ENCODE measurements around the gene FAF2.
"Not testable (repeated sequence)": the region's sequence is repeated elsewhere in the genome, so short reads cannot be mapped to it uniquely, and the experiment has no call there.

FAF2 gene

DNA sequence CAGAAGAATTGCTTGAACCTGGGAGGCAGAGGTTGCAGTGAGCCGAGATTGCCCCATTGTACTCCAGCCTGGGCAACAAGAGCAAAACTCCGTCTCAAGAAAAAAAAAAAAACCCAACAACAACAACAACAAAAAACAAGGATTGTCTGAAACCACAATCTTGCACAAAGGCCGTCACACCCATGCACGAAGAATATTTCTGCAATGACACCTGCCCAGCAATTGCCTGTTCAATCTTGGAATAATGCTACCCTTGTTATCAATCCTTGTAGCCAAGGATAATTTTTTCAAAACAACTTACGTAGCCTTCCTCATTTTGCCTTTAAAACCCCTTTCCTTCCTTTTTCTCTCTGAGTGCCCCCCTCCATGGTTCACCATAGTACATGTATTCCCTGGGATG is 28.1 kb upstream of the FAF2 start:
- DNase-seq = no peak

DNA sequence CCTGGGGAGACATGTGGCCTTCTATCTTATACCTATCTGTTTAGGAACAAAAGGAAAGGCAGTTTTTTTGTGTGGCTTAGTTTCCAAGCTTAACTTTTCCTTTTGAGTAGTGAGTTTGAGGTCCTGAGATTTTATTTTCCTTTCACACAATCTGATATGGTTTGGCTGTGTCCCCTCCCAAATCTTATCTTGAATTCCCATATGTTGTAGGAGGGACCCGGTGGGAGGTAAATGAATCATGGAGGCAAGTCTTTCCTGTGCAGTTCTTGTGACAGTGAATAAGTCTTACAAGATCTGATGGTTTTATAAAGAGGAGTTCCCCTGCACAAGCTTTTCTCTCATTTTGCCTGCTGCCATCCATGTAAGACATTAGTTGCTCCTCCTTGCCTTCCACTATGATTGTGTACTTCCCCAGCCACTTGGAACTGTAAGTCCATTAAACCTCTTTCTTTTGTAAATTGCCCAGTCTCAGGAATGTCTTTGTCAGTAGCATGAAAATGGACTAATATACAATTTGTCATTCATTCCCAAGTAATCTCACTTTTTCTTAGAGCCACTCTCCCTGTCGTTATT is 27.1 kb upstream of the FAF2 start:
- DNase-seq = no peak

DNA sequence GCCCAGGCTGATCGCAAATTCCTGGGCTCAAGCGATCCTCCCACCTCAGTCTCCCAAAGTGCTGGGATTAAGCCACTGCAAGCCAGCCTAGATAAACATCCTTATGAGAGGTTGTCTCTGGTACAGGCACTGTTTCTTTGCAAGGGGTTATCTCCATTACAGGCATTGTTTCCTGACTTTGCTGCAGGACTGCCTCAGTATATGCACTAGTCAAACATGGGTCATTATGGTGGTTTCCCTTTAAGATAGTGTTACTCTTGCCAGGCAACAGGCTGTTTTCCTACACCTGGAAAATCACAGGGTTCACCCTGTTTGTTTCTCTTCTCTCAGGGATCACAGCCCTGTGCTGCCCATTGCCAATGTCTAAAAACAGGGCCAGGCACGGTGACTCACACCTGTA is 24.0 kb upstream of the FAF2 start:
- DNase-seq = no peak

- no peak for DNase-seq
Measured at GRCh38 chr5:176425138-176425537, 23.0 kb upstream of the FAF2 start.

DNA sequence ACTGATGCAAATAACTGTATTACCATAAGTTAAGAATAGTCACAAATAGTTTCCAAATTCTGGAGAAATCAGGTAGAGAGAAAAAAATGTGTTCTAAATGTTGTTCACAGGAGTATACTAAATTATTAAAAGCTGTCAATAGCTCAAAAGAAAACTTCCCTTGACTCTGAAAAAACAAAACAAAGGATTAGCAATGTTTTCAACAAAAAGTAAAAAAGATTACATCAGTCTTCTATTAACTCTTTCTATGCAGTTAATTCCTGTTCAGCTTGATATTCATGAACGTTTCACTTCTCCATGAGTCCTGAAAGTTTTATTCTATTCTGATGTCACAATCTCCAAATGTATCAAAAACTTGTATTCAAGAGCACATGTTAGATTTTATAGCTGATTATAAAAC is 22.4 kb upstream of the FAF2 start:
- no peak for DNase-seq

- no peak for DNase-seq
Measured at GRCh38 chr5:176426876-176427275, 21.3 kb upstream of the FAF2 start.

DNA sequence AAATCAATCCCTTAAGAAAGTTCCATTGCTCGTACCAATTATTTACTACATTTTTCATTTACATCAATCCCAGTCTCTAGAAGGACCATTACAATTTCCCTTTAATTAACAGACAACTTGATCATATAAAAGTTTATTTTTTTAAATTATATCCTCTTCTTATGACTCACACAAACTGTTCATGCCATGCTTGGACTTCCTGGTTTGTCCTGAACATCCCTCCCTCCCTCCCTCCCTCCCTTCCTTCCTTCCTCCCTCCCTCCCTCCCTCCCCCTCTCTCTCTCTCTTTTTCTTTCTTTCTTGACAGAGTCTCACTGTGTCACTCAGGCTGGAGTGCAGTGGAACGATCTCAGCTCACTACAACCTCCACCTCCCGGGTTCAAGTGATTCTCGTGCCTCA is 20.2 kb upstream of the FAF2 start:
- no peak for DNase-seq

- no peak for DNase-seq
Measured at GRCh38 chr5:176429972-176430371, 18.2 kb upstream of the FAF2 start.

GRCh38 chr5:176432707-176433106 is 15.5 kb upstream of the FAF2 start:
- DNase-seq = no peak

DNA sequence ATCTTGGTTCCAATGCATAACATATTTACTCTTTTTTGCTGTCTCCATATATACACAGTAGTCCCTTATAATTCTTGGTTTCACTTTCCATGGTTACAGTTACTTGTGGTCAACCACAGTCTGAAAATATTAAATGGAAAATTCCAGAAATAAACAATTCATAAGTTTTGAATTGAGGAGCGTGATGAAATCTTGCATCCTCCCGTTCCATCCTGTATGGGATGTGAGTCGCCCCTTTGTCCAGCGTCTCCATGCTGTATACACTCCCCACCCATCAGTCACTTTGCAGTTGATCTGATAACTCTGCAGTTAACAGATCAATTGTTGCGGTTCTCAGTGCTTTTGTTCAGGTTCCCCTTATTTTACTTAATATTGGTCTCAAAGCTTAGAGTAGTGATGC is 11.5 kb upstream of the FAF2 start:
- DNase-seq = no peak

DNA sequence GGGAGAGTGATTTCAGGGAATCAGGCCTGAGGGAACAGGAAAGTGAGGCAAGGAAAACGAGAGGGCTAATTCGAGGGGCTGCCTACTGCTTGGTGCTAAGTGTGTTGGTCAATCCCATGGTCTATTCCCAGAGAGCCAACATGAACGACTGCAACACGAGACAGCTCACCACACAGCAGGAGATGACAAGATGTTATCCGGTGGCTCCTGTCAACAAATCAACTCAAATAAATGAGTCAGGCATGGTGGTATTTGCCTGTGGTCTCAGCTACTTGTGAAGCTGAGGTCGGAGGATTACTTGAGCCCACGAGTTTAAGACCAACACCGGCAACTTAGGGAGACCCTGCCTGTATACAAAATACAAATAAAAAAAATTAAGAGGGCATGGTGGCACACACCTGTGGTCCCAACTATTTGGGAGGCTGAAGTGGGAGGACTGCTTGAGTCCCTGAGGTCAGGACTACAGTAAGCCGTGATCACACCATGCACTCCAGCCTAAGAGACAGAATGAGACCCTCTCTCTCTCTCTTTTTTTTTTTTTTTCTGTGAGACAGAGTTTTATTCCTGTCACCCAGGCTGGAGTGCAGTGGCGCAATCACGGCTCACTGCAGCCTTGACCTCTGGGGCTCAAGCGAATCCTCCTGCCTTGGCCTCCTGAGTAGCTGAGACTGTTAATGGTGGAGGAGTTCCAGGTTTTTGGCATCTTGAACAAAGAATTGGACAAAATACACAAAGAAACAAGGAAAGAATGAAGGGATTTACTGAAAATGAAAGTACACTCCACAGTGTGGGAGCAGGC is 9.0 kb upstream of the FAF2 start:
- DNase-seq = no peak

- DNase-seq = no peak
Measured at GRCh38 chr5:176440927-176441706, 7.1 kb upstream of the FAF2 start.

DNA sequence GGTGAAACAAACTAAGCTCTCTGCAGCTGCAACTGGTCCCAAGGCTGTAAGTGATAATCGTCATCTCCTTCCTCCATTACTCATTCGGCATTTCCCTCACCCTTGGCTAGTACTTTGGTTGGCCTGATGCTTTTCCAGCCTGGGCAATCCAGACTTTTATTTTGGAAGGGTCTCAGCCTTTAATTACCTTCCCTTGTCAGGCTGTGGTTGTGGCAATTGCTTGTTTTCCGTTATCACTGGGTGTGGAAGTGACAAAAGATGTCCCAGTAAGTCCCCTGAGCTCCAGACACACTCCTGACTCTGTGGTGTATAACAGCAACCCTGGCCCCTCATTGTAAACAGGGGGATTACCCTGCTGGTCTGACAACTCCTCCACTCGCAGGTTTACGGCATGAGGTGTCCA is 6.3 kb upstream of the FAF2 start:
- no peak for DNase-seq

DNA sequence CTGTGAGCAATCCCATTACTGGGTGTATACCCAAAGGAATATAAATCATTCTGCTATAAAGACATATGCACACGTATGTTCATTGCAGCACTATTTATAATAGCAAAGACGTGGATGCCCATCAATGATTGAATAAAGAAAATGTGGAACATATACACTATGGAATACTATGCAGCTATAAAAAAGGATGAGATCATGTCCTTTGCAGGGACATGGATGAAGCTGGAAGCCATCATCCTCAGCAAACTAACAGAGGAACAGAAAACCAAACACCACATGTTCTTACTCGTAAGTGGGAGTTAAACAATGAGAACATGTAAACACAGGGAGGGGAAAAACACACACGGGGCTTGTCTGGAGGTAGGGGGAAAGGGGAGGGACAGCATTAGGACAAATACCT is 5.3 kb upstream of the FAF2 start:
- DNase-seq = not testable (repeated sequence)

- no peak for DNase-seq
Measured at GRCh38 chr5:176444742-176445141, 3.4 kb upstream of the FAF2 start.

DNA sequence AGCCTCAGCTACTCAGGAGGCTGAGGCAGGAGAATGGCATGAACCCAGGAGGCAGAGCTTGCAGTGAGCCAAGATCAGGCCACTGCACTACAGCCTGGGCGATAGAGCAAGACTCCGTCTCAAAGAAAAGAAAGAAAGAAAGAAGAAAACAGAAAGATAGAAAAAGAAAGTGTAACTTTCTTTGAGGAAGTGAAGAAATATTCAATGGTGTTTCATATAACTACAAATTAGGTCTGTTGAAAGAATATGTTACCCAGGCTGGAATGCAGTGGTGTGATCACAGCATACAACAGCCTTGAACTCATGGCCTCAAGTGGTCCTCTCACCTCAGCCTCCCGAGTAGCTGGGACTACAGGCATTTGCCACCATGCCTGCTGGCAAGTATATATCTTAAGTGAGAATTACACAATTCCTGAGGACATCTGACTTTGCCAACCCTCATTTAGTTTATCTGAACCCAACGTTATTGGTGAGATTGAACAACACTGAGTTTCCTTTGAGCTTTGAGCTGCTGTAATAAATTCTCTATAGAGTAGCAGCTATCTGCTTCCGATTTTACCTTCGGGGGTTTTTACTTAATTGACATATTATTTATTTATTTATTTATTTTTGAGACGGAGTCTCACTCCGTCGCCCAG is 2.0 kb upstream of the FAF2 start:
- DNase-seq = no peak

- DNase-seq = peak in 1 of 2 donors; percentile 10
Measured at GRCh38 chr5:176446884-176447590, 1.1 kb upstream of the FAF2 start.

GRCh38 chr5:176447591-176447977 is 601 bp upstream of the FAF2 start:
- DNase-seq = no peak

DNA sequence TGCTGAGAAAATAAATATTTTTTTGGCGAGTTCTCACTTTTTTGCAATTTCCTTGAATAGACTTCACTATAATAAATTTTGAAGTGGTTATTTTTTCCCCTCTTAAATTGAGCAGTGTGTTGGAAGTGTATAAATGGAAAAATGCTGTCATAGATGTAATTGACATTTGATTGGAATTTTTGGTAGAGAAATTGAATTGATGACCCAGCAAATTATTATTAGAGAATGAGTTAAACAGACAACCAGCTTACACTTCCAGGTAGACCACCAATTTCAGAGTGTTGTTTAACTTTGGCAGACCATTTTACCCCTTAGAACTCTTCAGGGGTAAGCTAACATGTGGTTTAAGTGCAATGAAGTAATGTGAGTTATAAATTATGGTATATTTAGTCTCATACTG is 1.9 kb downstream of the FAF2 start:
- DNase-seq = no peak

DNA sequence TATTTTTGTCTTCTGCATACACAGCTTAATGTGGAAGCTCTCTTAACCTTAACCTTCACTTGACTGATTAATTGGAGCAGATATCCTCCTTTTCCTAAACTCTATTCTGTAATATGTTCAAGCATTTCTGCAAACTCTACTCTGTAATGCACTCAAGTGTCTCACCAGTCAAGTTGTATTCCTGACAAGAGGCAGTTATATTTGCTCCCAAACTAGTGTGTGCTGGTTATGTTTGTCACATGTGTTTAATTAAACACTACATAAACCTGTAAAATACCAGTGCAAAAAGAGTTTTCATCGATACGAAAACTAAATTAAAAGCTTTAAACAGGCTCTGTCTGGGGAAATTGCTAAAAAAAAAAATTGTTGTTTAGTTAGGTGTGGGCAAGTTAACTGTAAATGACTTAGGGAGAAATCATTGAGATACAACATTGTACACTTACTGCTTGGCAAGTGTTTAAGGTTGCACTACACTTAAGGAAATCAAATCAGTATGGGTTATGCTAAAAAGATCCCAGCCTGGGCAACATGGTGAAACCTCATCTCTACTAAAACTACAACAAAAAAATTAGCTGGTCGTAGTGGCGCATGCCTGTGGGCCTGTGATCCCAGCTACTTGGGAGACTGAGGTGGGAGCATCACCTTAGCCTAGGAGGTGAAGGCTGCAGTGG is 6.7 kb downstream of the FAF2 start:
- DNase-seq = no peak

DNA sequence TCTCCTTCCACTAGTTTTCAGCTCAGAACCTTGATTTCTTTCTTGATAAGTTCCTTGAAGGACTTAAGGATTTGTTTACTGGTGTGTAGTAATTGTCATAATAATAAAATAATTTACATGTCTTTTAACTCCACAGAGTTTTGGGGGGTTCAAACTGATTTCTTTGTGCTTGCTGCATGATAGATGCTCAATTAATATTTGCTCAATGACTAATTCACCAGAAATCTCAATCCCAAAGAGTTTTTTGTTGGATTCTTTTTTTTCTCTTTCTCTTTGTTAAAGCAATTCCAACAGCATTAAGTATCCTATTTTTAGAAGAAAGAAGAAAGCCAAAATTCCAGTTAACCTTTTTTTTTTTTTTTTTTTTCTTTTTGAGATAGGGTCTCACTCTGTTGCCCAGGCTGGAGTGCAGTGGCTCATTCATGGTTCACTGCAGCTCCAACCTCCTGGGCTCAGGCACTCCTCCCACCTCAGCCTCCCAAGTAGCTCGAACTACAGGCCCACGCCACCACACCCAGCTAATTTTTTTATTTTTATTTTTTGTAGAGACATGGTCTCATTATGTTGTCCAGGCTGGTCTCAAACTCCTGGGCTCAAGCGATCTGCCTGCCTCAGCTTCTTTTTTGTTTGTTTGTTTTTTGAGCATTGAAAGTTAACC is 10.8 kb downstream of the FAF2 start:
- DNase-seq = no peak

DNA sequence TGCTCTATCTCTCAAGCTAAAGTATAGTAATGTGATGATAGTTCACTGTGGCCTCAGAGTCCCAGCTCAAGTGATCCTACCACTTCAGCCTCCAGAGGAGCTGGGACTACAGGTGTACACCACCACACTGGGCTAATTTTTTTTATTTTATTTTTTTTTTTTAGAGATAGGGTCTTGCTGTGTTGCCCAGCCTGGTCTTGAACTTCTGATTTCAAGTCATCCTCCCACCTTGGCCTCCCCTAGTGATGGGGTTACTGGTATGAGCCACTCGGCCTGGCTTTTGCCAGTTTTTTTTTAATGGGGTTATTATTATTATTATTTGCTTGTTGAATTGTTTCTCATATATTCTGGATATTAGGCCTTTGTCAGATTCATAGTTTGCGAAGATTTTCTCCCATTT is 13.2 kb downstream of the FAF2 start:
- no peak for DNase-seq
